Right lung (tissue), 5 donors: ENCODE data around the gene WNT5A. TPM values are rescaled to one million over a fixed set of nuclear protein-coding genes. Genes with fewer than 3 reads are reported as not detected.

Experiments used
- DNase-seq, 2 donors: peaks; one replicate each; pipeline ENCODE4 v3.0.0-alpha.2; 2013
- polyA plus RNA-seq, 5 donors: library from polyadenylated mRNA; unstranded; fragments of 120-200 nt; gene quantifications; one replicate each; pipeline versions ENCODE4 v1.2.1 to v1.2.3, GENCODE V29; 2013; ENCODE audit warnings: inconsistent platforms in 1 of 5, low replicate concordance in 1 of 5; ENCODE audit not compliant: insufficient read length in 5 of 5, insufficient read depth in 1 of 5

The WNT5A gene
- polyA plus RNA-seq, 5 donors = 14.0 to 32.6 (median 15.4) TPM

DNA sequence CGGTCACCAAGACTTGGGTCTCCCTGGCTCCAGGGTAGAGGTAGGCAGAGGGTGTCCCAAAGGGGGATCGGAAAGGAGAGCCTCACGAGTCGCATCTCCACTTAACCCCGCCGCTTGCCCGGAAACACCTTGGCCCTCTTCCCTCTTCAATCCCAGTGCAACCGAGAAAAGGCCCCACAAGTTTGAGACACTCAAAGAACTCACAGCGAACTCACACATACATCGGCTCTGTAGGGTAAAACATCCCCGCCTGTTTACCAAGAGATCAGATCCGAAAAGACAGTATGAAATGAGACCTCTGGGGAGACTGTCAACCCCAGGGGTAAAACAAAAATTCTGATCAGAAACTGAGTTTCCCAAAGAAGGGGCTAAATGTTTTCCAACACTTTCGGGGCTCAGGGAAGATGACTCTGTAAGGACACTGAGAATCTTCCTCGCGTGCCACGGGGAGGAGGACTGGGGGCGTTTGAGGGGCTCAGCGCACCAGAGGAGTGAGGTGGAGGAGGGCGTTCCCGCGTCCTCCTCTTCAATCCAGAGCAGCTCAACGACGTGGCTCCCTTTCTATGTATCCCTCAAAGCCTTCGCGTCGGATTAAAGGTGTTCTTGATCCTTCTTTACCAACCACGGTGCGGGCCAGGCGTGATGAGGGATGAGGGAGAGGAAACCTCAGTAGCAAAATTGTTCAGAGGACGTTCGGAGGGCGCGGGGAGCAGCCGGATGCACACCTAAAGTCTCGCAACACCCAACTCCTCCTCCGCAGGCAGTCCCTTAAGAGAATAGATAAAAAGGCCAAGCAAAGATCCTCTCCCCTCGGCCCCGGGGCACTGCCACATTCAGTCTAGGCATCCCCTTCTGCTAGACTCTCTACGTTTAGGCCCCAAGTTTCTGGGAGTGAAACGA is 3.7 kb downstream of the WNT5A start:
- no peak for DNase-seq

DNA sequence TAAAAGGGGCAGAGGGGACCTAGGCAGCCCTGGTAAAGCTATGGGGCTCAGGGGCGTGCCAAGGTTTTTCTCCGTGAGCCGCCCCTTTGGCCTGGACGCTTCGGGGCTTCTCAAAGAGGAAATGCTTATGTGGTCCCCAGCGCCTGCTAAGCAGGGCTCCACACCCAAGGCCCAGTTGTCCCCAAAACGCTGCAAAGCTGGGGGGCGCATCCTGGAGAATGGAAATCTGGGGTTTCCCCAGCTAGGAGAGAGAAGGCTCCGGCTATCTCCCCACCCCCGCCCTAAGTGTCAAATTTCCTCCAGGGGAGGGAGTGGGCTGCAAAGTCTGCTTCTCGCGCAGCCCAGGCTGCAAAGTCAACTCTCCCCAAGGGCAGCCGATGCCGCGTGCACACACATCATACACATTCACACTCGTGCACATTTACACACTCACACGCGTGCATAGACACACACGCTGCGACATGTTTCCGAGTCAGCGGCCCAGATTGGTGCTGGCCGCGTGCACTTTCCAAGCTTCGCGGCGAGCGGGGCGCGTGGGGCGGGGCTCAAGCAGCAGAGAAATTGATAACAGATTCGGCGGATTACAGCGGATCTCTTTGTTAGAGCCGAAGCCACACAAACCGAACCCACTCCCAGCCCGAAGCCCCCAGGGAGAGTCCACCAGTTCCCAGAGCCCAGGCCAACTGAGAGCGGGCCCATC is 4.5 kb downstream of the WNT5A start:
- DNase-seq = peak in 1 of 2 donors; percentile 39

DNA sequence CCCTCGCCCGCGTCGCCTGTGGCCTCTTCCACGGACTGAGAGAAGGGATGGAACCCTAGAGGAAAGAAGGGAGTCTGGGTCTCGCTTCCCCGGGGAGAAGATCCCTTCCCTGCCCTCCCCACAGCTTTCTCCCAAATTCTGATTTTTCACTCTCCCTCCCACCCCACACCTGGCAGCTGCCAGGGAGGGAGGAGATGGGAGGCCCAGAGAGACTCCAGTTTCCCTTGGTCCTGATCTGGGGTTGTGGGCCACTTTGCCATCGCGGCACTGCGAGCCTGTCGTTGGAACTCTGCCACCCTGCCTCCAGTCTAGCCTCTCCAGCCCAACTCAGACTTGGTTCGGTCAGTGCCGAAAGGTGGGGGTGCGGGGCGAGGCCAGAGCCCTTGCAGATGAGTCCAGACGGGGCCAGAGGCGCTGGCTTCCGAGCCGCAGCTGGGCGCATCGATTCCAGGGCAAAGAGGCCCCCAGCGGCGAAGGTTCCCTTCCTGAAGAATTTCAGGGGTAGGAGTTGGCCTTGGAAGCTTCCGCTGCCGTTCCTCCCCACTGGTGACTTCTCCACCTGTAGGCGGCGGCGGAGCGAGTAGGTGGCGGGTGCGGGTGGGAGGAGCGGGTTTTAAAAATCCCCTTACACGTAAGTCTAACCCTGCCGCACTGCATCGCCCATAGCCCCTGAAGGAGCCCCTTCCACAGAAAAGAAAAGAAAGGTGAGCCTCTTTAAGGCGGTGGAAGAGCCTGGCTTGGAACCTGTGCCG is 5.2 kb downstream of the WNT5A start:
- no peak for DNase-seq

DNA sequence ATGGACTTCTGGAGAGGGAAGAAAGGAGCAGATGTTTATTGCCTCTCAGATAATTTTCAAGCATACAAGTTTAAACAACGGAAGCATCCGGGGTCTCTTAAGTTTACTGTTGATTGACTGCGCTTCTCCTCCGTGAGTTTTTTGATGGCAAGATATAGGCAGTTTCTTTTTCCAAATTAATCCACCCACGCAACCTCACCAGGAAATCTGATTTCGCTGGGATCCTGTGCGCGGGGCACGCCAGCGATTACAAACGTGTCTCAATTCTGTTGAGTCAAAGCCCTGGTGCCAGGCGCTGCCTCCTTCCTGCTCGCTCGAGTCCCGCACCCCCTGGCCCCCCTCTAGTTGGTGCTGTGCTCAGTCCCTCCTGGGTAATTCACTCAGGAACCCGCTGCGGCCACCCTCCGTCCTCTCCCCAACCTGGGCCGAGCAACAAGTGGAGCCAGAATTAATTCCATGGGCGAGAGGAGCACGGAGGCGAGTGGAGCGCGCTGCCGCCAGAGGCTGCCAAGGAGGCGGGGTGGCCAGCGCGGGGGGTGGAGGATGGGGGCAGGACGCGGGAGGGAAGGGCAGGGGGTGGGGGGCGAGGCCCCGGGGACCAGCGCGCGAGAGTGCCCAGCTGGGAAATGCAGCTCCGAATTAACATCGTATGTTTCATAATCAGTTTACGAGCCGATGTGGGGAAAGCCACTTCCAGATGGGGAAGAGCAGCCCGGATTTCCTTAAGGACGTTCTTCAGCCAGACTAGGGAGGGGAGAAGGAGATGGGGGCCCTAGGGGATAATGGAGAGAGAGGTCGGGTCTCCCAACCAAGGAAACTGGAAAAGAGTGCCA is 6.0 kb downstream of the WNT5A start:
- no peak for DNase-seq

GRCh38 chr3:55477306-55478303 is 9.5 kb downstream of the WNT5A start:
- no peak for DNase-seq

DNA sequence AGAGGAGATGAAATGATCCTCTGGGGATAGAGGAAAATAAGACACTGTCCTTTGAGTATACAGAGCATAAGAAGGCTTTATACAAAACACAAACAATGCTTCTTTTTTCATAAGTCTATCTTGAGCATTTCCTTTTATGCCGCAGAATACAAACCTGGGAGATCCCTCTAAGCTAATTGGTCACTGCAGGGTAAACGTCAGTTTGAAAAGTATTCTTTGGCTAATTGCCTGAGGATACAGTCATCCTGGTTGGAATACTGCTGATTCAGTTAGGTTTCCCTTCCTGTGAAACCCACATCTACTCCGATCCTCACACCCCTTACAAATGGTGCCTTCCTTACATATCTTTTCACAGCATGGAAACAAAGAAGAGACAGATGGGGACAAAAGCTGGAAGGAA is 10.6 kb downstream of the WNT5A start:
- no peak for DNase-seq

DNA sequence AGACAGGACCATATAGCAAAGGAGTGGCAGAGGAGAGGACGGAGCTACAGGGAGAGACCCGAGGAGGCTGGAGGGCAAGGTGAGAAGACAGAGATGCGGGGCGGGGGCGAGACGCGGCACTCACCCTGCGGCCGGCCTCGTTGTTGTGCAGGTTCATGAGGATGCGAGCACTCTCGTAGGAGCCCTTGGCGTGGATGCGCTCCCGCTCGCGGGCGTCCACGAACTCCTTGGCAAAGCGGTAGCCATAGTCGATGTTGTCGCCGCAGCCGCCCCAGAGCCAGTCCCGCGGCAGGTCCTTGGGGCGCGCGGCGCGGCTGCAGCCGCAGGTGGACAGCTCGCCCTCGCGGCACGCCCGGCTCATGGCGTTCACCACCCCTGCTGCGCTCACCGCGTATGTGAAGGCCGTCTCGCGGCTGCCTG is 12.9 kb downstream of the WNT5A start:
- no peak for DNase-seq

DNA sequence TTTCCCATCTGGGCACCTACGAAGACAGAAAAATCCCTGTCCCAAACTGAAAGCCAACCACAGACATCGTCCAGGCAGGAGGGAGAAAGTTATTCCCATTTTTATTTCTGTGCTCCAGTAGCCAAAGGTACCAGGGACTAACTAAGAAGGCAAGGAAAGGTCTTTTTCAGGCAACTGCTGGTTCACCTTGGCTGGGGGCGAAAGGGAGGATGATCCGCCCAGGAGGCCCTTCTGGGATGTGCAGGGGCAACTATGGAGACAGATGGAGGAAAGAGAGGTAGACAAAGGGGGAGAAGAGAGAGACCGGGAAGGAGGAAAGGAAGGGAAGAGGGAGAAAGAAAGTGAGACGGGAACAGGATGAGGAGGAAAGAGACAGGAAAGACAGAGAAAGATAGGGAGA is 13.3 kb downstream of the WNT5A start:
- no peak for DNase-seq

DNA sequence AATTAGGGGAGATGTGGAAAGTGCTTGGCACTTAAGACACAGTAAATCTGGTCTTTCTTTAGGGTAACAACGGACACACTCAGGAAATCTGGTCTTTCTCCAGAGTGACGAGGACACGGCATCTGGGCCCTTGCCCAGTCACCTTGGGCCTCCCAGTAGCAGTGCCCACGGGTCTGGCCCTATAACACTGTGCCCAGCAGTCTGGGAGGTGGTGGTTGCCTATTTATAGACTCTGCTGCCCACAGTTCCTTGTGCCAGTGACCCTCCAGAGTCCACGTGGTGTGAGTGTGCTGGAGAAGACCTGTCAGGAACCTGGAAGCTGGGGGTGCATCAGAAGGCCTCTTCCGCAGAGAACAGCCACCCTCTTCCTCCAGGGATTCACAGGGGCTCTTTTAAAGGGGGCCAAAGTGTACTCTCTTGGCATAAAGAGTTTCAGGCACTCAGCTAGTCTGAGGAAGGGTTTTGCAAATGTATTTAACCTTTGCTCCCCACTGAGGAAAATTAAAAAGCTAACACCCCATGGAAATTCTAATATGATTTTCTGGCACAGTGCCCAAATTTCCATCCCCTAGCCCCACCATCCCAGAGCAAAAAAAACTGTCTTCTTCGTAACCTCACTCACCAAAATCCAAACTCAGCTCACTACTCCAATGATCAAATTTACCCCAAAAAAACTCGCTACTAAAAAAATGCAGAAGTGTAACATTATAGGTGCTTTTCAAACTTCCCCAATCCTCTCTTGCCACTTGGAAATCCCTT is 15.4 kb downstream of the WNT5A start:
- no peak for DNase-seq

DNA sequence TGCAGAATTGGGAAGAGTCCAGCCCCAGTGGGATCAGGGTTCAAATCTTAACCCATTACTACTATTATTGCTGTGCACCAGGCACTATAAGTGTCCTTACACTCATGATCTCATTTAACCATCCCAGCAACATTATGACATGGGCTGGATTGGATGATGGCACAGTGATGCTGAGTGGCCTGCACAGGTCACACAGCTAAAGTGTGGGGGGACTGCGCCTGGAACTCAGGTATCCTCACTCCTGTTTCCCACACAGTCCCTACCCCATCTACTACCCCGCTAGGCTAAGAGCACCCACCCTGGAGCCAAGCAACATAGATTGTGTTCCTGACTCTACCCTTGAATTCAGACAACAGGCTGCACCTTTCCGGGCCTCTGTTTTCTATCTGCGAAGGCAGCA is 16.0 kb downstream of the WNT5A start:
- no peak for DNase-seq

DNA sequence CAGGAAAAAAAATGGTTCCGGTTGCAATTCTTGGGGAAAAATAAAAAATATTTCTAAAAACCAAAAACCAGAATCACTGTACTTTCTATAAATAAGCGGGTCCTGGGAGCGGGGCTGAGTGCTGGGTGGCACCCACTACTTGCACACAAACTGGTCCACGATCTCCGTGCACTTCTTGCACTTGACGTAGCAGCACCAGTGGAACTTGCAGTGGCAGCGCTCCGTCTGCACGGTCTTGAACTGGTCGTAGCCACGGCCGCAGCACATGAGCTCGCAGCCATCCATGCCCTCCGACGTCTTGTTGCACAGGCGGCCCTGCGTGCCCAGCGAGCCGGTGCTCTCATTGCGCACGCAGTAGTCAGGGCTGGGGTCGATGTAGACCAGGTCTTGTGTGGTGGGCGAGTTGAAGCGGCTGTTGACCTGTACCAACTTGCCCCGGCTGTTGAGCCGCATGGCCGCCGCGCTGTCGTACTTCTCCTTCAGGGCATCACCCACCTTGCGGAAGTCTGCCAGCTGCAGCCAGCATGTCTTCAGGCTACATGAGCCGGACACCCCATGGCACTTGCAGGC is 17.1 kb downstream of the WNT5A start:
- no peak for DNase-seq

GRCh38 chr3:55468251-55468650 is 18.9 kb downstream of the WNT5A start:
- DNase-seq = no peak

DNA sequence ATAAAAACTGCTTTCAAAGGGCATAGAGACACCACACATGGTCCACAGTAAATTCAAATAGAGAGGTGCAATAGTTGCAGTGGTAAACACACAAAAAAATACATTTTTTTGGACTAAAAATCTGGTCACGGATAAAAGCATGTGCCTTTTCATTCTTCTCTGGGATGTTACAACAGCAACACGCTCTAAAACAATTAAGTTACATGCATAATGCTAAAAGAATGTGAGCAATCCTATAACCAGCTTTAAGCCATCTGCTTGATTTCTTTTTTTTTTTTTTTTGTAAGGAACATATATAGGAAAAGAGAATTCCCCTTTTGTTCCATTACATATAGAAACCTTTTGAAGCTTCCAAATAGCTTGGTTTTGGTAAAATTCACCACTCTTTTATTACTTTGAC is 20.0 kb downstream of the WNT5A start:
- DNase-seq = no peak

DNA sequence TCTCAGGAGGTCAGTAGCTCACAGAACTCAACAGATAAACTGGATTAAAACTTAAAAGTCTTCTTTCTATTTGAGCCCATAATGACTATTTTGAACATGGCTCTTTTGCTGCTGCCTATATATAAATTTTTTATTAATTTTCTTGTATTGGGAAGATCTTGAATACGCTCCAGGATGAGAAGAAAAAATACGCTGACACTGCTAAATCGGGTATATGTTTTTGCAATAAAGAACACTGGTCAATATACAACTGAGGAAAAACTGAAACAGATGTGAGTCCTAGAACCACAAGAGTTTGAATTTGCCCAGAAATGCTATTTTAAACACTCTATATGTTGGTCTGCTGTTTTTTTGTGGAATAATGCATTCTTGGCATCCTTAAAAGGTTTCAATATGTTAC is 20.6 kb downstream of the WNT5A start:
- no peak for DNase-seq

- DNase-seq = no peak
These were observed 25.2 kb downstream of the WNT5A start for GRCh38 chr3:55461896-55462295.

DNA sequence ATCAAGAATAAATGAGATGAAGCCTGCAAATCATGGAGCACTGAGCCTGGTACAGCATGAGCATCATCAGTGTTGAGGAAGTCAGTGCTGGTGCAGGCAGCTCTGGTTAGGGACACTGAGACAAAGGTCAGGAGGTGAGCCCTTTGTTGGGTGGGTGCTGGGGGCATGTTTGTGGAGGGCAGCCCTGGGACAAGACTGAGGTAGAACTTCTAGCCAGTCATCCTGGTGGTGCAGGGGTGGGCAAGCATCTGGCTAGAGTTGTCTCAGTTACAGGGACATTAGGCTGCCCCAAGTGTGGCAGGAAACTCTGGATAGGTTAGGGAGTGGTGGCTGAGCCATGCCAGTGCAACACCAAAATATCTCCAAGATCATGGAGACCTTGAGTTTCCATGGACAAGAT is 27.3 kb downstream of the WNT5A start:
- no peak for DNase-seq

GRCh38 chr3:55458181-55458790 is 28.8 kb downstream of the WNT5A start:
- DNase-seq = no peak

DNA sequence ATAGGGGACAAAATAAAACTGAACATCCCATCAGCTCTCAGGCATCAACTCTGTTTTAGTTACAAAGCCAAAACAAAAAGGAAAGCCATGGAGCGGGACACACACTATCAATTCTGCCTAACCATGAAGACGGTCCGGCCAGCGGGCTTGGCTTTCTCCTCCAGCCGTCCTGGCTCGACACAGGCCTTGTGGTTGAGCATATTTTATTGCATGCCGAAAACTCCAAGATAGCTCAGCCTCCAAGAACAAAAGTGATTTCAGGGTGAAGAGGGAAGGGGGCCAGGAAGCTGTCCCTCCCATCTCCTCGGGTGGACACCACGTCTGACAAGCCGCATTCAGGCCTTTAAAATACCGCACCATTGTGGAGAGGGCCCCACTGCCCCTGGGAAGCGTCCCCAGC is 31.2 kb downstream of the WNT5A start:
- no peak for DNase-seq

DNA sequence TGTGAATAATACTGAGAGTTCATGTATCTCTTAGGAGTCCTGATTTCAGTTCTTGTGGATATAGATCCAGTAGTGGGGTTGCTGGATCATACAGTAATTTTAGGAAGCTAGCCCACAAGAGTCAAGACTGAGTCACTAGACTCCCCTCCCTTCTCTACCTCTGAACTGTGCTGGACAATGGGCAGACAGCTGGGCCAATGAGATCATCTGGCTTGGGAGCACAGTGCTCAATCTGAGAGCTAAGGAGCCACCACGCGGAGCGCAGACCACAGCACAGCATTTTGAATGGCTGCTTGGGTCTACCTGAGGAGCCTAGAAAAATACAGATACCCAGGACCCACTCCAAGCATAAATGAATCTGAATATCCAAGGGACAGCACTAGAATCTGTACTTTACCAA is 32.5 kb downstream of the WNT5A start:
- no peak for DNase-seq
